HUES48 (cell line): ENCODE results near the gene PRKCD.

Experiments
- H3K27ac ChIP-seq: one replicate; pipeline ENCODE4 v1.7.0; 2013; ENCODE audit warnings: low read depth, low read length, inconsistent platforms
- H3K27me3 ChIP-seq: 2 replicates; pipeline ENCODE4 v1.6.1; 2013; ENCODE audit warnings: mild to moderate bottlenecking, low read length; ENCODE audit not compliant: control insufficient read depth, insufficient read depth
- H3K36me3 ChIP-seq: 2 replicates; pipeline ENCODE4 v1.6.1; 2013; ENCODE audit warnings: low read length; ENCODE audit not compliant: control insufficient read depth, insufficient read depth
- H3K4me1 ChIP-seq: 2 replicates; pipeline ENCODE4 v1.6.1; 2013; ENCODE audit warnings: mild to moderate bottlenecking, low read length; ENCODE audit not compliant: control insufficient read depth, insufficient read depth
- H3K4me3 ChIP-seq: 2 replicates; pipeline ENCODE4 v1.5.1; 2013; ENCODE audit warnings: mild to moderate bottlenecking, low read depth, low read length
- H3K9ac ChIP-seq: 2 replicates; pipeline ENCODE4 v1.6.1; 2013; ENCODE audit warnings: mild to moderate bottlenecking, low read depth, low read length, moderate library complexity
- H3K9me3 ChIP-seq: 2 replicates; pipeline ENCODE4 v1.6.1; 2013; ENCODE audit warnings: low read length; ENCODE audit not compliant: control insufficient read depth, insufficient read depth

The PRKCD gene

DNA sequence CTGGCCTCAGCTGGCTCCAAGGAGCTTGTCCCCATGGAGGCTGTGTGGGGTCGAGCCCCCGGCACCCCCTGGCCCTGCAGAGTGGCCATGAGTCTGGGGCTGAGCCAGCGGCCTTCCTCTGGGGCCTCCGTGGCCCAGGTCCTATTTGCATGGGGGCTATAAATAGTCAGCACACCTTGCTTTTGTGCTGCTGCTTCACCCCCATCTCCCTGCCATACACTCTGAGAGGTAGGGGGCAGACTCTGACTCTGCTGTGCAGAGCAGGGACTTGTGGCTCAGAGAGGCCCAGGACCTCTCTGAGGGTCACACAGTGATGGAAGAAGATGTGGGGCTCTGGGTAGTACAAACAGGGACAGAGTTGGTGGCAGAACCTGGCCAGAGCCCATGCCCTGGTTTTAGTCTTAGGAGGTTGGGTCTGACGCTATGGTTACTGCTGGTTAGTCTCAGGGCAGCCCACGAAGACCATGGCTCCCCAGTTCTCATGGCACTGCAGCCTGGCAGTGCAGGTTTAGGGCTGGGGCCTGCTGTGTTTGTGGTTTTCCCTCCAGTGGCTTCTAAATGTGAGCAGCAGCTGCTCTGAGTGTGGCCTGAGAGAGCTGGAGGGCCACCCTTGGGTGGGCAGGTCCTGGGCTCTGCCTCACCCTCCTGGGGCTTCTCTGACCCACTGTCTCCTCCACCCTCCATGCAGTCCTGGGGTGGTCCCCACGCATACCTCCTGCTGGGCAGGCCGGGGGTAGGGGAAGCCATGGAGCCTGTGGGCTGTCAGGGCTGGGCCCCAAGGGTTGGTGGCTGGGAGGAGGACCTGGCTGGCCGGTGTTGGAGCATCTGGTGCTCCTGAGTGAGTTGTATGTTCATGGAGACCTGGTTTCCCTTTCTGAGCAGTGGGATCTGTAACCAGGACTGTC is 13.6 kb downstream of the PRKCD start:
- H3K9me3 ChIP-seq: no peaks in the 10 kb centered on the region
- peaks cover 10% of the 10 kb centered on the region for H3K36me3 ChIP-seq
- H3K4me3 ChIP-seq: no peak overlapping the region
- H3K4me1 ChIP-seq: peaks cover 9% of the 10 kb centered on the region; the same call in 1 of the 2 replicates
- H3K27me3 ChIP-seq: no peaks in the 10 kb centered on the region
- no peak overlapping the region for H3K9ac ChIP-seq
- no peak overlapping the region for H3K27ac ChIP-seq

DNA sequence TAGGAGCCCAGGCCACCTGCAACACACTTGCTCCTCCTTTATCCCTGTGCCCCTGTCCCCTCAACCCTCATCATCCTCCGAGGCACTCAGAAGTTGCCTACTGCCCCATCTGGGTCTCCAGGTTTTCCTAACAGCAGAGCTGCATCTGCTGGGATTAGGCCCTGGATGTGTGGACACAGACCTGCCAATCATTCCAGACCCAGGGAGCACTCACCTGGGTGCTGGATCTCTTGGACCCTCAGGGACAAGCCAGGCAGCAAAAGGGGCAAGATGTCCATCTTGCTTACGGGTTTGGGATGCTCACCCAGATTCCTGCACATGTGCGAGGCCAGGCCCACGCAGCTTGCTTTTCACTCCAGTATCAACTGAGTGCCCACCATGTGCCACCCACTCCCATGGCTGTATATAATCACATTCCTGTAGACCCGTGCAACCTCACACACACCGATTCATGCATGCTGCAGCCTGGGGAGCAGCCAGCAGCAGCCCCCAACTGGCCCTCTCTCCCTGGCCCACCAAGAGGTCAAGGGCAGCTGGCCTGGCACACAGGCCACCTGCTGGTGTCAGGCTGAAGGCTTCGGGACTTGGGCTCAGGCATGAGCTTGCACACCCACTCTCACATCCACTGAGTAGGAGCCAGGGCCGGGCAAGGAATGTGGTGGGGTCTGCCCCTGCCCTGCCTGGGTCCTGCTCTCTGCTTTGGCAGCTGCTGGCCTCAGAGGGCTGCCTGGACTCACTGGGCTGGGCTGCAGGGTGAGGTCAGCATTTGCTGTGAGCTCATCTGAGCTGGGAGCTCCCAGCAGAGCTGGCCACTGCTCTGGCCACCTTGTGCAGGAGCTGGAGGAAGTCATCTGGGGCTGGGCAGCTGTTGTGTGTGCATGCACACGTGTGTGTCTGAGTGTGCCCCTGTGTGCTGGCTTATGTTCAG is 14.9 kb downstream of the PRKCD start:
- Histone ChIP-seq H3K9ac (no peak overlapping the region), H3K27ac (no peak overlapping the region), H3K4me1 (peaks cover 9% of the 10 kb centered on the region; the same call in 1 of the 2 replicates), H3K4me3 (no peak overlapping the region), H3K27me3 (no peaks in the 10 kb centered on the region), H3K9me3 (no peaks in the 10 kb centered on the region), H3K36me3 (peaks cover 13% of the 10 kb centered on the region)

DNA sequence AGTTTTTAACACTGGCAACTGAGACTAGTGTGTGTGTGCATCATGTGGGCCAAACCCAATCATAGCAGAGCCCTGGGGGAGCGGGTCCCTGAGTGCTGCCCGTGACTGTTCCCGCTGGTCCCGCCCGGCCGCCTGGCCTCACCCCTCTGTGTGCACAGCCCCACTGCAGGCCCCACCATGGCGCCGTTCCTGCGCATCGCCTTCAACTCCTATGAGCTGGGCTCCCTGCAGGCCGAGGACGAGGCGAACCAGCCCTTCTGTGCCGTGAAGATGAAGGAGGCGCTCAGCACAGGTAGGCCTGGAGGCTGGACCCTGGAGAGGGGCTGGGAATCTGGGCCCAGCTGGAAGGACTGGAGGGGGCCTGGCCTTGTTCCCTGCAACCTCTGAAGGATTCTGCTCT is 17.2 kb downstream of the PRKCD start:
- H3K36me3 ChIP-seq: peaks cover 28% of the 10 kb centered on the region
- no peak overlapping the region for H3K4me3 ChIP-seq
- no peak overlapping the region for H3K27ac ChIP-seq
- H3K27me3 ChIP-seq: no peaks in the 10 kb centered on the region
- no peak overlapping the region for H3K9ac ChIP-seq
- H3K4me1 ChIP-seq: no peaks in the 10 kb centered on the region
- H3K9me3 ChIP-seq: no peaks in the 10 kb centered on the region

DNA sequence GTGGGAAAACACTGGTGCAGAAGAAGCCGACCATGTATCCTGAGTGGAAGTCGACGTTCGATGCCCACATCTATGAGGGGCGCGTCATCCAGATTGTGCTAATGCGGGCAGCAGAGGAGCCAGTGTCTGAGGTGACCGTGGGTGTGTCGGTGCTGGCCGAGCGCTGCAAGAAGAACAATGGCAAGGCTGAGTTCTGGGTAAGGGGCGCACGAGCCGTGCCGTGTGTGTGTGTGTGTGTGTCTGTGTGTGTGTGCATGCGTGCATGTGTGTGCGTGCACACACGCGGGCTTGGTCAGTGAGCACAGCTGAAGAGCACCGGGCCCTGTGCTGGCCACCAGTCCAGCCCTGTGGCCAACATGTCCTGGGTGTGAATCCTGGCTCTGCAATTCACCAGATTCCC is 18.6 kb downstream of the PRKCD start:
- no peaks in the 10 kb centered on the region for H3K9me3 ChIP-seq
- peaks cover 33% of the 10 kb centered on the region for H3K36me3 ChIP-seq
- no peaks in the 10 kb centered on the region for H3K27me3 ChIP-seq
- H3K9ac ChIP-seq: no peak overlapping the region
- H3K27ac ChIP-seq: no peak overlapping the region
- no peaks in the 10 kb centered on the region for H3K4me1 ChIP-seq
- no peak overlapping the region for H3K4me3 ChIP-seq

DNA sequence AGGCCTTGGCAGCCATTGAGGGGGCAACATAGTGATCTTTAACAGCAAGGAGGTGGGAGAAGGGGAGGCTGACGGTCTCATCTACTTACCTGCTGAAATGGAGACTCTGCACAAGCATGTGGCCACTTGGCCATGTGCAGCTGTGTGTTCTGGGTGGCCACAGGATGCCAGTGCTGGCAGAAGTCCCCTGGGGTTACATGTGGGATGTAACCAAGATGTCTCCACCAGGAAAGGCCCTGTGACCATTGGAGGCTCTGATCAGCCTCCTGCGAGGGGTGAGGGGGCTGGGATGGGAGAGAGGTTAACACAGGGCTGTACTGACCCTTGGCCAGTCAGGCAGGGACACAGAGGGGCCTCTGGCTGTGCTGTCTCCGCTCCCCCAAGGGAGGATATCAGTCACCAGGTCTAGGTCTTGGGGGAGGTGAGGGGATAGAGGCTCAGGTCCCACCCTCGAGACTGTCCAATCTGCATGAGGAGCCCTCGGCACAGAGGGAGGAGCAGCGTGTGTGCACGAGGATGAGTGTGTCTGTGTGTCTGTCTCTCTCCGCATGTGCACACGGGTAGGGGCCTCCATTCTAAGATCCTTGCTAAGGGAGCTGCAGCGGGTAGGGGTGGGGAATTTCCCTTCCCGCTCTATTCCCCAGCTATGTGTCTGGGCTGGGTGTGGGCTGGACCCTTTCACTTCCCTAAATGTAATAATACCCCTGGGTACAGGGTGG is 19.5 kb downstream of the PRKCD start:
- H3K36me3 ChIP-seq: peaks cover 36% of the 10 kb centered on the region
- H3K4me3 ChIP-seq: no peak overlapping the region
- H3K9me3 ChIP-seq: no peaks in the 10 kb centered on the region
- H3K27ac ChIP-seq: no peak overlapping the region
- no peak overlapping the region for H3K9ac ChIP-seq
- H3K4me1 ChIP-seq: no peaks in the 10 kb centered on the region
- no peaks in the 10 kb centered on the region for H3K27me3 ChIP-seq

DNA sequence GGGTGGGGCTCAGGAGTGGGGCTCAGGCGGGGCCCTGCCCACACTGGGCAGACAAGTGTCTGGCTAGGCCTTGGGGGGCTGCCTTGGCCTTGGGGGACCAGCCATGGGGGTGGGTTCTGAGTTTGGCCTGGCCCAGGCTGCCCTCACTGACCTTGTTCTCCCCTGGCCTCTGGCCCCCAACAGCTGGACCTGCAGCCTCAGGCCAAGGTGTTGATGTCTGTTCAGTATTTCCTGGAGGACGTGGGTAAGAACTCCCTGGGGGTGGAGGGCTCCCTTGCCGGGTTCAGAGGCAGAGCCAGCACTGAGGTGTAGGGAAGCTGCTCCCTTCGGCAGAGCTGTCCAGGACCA is 20.0 kb downstream of the PRKCD start:
- Histone ChIP-seq H3K9me3 (no peaks in the 10 kb centered on the region), H3K4me1 (no peaks in the 10 kb centered on the region), H3K27ac (no peak overlapping the region), H3K9ac (no peak overlapping the region), H3K4me3 (no peak overlapping the region), H3K36me3 (peaks cover 41% of the 10 kb centered on the region), H3K27me3 (no peaks in the 10 kb centered on the region)

DNA sequence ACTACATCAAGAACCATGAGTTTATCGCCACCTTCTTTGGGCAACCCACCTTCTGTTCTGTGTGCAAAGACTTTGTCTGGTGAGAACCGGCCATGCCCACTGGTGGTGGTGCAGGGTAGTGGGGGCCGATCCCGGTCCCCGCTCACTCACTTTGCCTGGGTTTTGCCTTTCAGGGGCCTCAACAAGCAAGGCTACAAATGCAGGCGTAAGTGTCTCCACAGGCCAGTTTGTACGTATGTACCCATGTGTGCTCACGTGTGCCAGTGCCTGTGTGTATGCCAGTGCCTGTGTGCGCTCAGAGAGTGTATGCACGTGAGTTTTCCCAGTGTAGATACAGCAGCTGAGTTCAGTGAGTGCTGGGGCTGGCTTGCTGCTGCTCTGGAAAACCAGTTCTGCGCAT is 20.5 kb downstream of the PRKCD start:
- Histone ChIP-seq H3K9me3 (no peaks in the 10 kb centered on the region), H3K36me3 (peaks cover 46% of the 10 kb centered on the region), H3K9ac (no peak overlapping the region), H3K4me3 (no peak overlapping the region), H3K27ac (no peak overlapping the region), H3K4me1 (no peaks in the 10 kb centered on the region), H3K27me3 (no peaks in the 10 kb centered on the region)

DNA sequence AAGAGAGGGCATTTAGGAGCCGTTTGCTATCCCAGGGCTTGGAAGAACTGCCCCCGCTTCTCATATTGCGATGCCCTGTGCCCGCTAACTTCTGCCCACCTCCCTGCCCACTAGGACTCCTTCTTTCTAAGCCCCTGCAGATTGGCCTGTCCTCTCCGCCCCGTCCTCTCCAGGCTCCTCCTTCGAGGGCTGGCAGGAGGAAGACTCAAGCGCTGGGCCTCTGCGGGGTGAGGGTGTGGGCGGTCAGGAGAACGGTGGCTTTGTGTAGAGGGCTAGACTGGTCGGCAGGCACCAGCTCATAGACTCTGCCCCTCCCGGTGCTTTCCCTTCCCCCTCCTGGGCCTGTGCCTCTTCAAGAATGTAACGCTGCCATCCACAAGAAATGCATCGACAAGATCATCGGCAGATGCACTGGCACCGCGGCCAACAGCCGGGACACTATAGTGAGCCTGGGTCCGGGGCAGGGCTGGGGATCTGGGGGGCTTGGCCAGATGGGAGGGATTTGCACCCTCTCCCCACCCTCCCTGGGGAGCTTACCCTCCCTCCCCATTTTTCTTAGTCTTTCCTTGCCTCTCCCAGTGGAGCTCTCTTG is 21.9 kb downstream of the PRKCD start:
- H3K27ac ChIP-seq: no peak overlapping the region
- H3K4me3 ChIP-seq: no peak overlapping the region
- no peaks in the 10 kb centered on the region for H3K9me3 ChIP-seq
- H3K4me1 ChIP-seq: no peaks in the 10 kb centered on the region
- no peaks in the 10 kb centered on the region for H3K27me3 ChIP-seq
- no peak overlapping the region for H3K9ac ChIP-seq
- peaks cover 53% of the 10 kb centered on the region for H3K36me3 ChIP-seq

DNA sequence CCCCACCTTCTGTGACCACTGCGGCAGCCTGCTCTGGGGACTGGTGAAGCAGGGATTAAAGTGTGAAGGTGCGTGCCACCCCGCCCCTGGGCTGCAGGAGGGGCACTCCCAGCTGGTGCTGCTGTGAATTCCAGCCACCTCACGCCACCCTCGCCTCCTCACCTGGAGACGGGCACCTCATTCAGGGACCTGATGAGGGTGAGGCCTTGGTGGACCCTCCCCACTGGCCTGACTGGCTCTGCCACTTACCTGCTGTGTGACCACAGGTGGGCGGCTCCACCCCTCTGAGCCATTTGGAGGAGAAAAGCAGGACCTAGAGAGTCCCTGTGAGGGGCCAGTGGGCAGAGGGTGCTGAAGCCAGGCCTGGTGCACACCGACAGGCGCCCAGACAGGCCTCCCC is 22.5 kb downstream of the PRKCD start:
- H3K9ac ChIP-seq: no peak overlapping the region
- H3K9me3 ChIP-seq: no peaks in the 10 kb centered on the region
- H3K4me3 ChIP-seq: no peak overlapping the region
- H3K27ac ChIP-seq: no peak overlapping the region
- peaks cover 58% of the 10 kb centered on the region for H3K36me3 ChIP-seq
- H3K27me3 ChIP-seq: no peaks in the 10 kb centered on the region
- H3K4me1 ChIP-seq: no peaks in the 10 kb centered on the region

DNA sequence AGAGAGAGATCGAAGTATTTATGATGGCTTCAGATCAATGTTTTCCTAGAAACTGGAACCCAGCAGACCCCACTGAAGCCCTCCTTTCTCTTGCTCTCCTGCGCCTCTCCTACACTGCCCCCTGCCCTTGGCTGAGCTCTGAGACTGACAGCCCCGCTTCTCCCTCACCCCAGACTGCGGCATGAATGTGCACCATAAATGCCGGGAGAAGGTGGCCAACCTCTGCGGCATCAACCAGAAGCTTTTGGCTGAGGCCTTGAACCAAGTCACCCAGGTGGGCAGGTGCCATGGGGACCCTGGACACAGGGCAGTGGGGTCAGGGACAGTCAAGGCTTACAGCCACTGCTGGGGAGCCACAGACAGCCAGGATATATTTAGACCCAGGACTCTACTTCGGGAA is 23.7 kb downstream of the PRKCD start:
- H3K27me3 ChIP-seq: no peaks in the 10 kb centered on the region
- no peaks in the 10 kb centered on the region for H3K9me3 ChIP-seq
- H3K36me3 ChIP-seq: peaks cover 56% of the 10 kb centered on the region

More for the DNA sequence above, 23.7 kb downstream of the PRKCD start:
- Histone ChIP-seq H3K4me1 (no peaks in the 10 kb centered on the region), H3K27ac (no peak overlapping the region), H3K9ac (no peak overlapping the region), H3K4me3 (no peak overlapping the region)
